IMR-90 (cell line): Measurements from ENCODE around the gene GPER1. TPM values are rescaled to one million over a fixed set of nuclear protein-coding genes. Genes with fewer than 3 reads are reported as not detected.

Source experiments
- ATAC-seq: fragments of 200-7000 bp; cut with Tn5 transposase; 2 replicates; pipeline ENCODE4 v1.9.1; 2020; ENCODE audit warnings: low read depth, mild to moderate bottlenecking, moderate library complexity
- BruUV-seq: library from RNA; stranded (reverse); fragments of 400-500 nt; replicated peaks from 2 replicates; lab custom pipeline; 2021; lab: Mats Ljungman, UMichigan
- CTCF ChIA-PET: fragments of 300-600 bp; formaldehyde crosslinking; extraction: SDS; loops from one replicate; lab custom pipeline; 2021; ENCODE audit warnings: antibody characterized with exemption; lab: Yijun Ruan, JAX
- POLR2A ChIA-PET: fragments of 300-600 bp; sonication (Branson Sonifier 250); formaldehyde crosslinking; loops from one replicate; lab custom pipeline; 2022; ENCODE audit warnings: antibody characterized with exemption; ENCODE audit not compliant: unreplicated experiment; lab: Charles Lee
- DNase-seq: peaks from one replicate; pipeline ENCODE4 v3.0.0; 2013
- H2AFZ ChIP-seq: replicated peaks from 2 replicates; pipeline ENCODE3; 2013; ENCODE audit warnings: low read length, mild to moderate bottlenecking; ENCODE audit not compliant: poor library complexity
- H2AK5ac ChIP-seq: 2 replicates; pipeline ENCODE4 v1.6.1; 2013; ENCODE audit warnings: low read depth, low read length, inconsistent platforms
- H2AK9ac ChIP-seq: replicated peaks from 2 replicates; pipeline ENCODE3; 2013; ENCODE audit warnings: mild to moderate bottlenecking, low read depth, low read length, moderate library complexity; ENCODE audit not compliant: poor library complexity
- H2BK120ac ChIP-seq: 2 replicates; pipeline ENCODE4 v1.6.1; 2013; ENCODE audit warnings: low read depth, low read length, inconsistent platforms
- H2BK15ac ChIP-seq: 3 replicates; pipeline ENCODE4 v1.6.1; 2013; ENCODE audit warnings: low read depth, low read length, inconsistent platforms
- H2BK20ac ChIP-seq: 2 replicates; pipeline ENCODE4 v1.6.1; 2013; ENCODE audit warnings: low read depth, mild to moderate bottlenecking, inconsistent platforms, low read length, moderate library complexity
- H2BK5ac ChIP-seq: 2 replicates; pipeline ENCODE4 v1.6.1; 2013; ENCODE audit warnings: mild to moderate bottlenecking, low read depth, low read length, inconsistent platforms; ENCODE audit not compliant: poor library complexity, severe bottlenecking
- H3K14ac ChIP-seq: replicated peaks from 2 replicates; pipeline ENCODE4 v1.6.1; 2013; ENCODE audit warnings: low read depth, low read length, inconsistent platforms
- H3K18ac ChIP-seq: 2 replicates; pipeline ENCODE4 v1.6.1; 2013; ENCODE audit warnings: low read depth, low read length, control low read depth
- H3K23ac ChIP-seq: 2 replicates; pipeline ENCODE4 v1.6.1; 2013; ENCODE audit warnings: low read depth, low read length, inconsistent platforms
- H3K27ac ChIP-seq: 2 replicates; pipeline ENCODE4 v1.5.1; 2013; ENCODE audit warnings: mild to moderate bottlenecking, control low read depth, low read length; ENCODE audit not compliant: insufficient read depth
- H3K27me3 ChIP-seq: 2 replicates; pipeline ENCODE4 v1.6.1; 2013; ENCODE audit warnings: low read length; ENCODE audit not compliant: control insufficient read depth, insufficient read depth
- H3K36me3 ChIP-seq: 2 replicates; pipeline ENCODE4 v1.6.1; 2013; ENCODE audit warnings: low read length, mixed read lengths; ENCODE audit not compliant: control insufficient read depth, insufficient read depth
- H3K4ac ChIP-seq: 2 replicates; pipeline ENCODE4 v1.6.1; 2013; ENCODE audit warnings: low read depth, low read length, inconsistent platforms
- H3K4me1 ChIP-seq: 2 replicates; pipeline ENCODE4 v1.6.1; 2013; ENCODE audit warnings: low read length, mixed read lengths; ENCODE audit not compliant: control insufficient read depth, insufficient read depth
- H3K4me2 ChIP-seq: 2 replicates; pipeline ENCODE4 v1.6.1; 2013; ENCODE audit warnings: low read depth, mild to moderate bottlenecking, control low read depth, low read length, moderate library complexity
- H3K4me3 ChIP-seq: 2 replicates; pipeline ENCODE4 v1.5.1; 2013; ENCODE audit warnings: low read depth, mild to moderate bottlenecking, control low read depth, low read length, moderate library complexity; ENCODE audit not compliant: insufficient read depth
- H3K56ac ChIP-seq: 2 replicates; pipeline ENCODE4 v1.6.1; 2013; ENCODE audit warnings: low read length, inconsistent platforms; ENCODE audit not compliant: insufficient read depth; ENCODE audit errors: extremely low read depth
- H3K79me1 ChIP-seq, 2 experiments: 2 replicates each; pipeline ENCODE4 v1.6.1; 2013; ENCODE audit warnings: low read length in 2 of 2, inconsistent platforms in 1 of 2, low read depth in 1 of 2
- H3K9ac ChIP-seq: 2 replicates; pipeline ENCODE4 v1.6.1; 2013; ENCODE audit warnings: low read depth, low read length, control low read depth
- H3K9me1 ChIP-seq: 2 replicates; pipeline ENCODE4 v1.6.1; 2013; ENCODE audit warnings: low read length, inconsistent platforms; ENCODE audit not compliant: insufficient read depth
- H3K9me3 ChIP-seq: 2 replicates; pipeline ENCODE4 v1.6.1; 2013; ENCODE audit warnings: low read length; ENCODE audit not compliant: control insufficient read depth, insufficient read depth
- H4K20me1 ChIP-seq: 2 replicates; pipeline ENCODE4 v1.6.1; 2013; ENCODE audit warnings: low read length, inconsistent platforms; ENCODE audit not compliant: insufficient read depth
- H4K5ac ChIP-seq: 2 replicates; pipeline ENCODE4 v1.6.1; 2013; ENCODE audit warnings: mild to moderate bottlenecking, low read depth, low read length, control low read depth
- H4K8ac ChIP-seq, 2 experiments: 2 replicates each; pipeline ENCODE4 v1.6.1; 2013; ENCODE audit warnings: low read depth in 2 of 2, low read length in 2 of 2, control low read depth in 1 of 2, inconsistent platforms in 1 of 2
- H4K91ac ChIP-seq: 2 replicates; pipeline ENCODE4 v1.6.1; 2013; ENCODE audit warnings: low read depth, low read length, inconsistent platforms; ENCODE audit not compliant: insufficient read depth
- BHLHE40 ChIP-seq: fragments of 150-350 bp; IDR thresholded peaks from 2 replicates; pipeline ENCODE4 v1.6.1; 2016; ENCODE audit warnings: mild to moderate bottlenecking, low read depth, low read length
- CEBPB ChIP-seq: IDR thresholded peaks from 2 replicates; pipeline ENCODE4 v1.6.1; 2012; ENCODE audit warnings: low read depth, low read length, improper control_type of control experiment
- CHD1 ChIP-seq: IDR thresholded peaks from 2 replicates; pipeline ENCODE4 v1.6.1; 2012; ENCODE audit warnings: low read depth, low read length, improper control_type of control experiment
- CTCF ChIP-seq: conservative IDR thresholded peaks from 2 replicates; pipeline ENCODE4 v1.5.1; 2012; ENCODE audit warnings: mild to moderate bottlenecking, low read depth, low read length, improper control_type of control experiment
- MAFK ChIP-seq: IDR thresholded peaks from 2 replicates; pipeline ENCODE4 v1.6.1; 2012; ENCODE audit warnings: low read depth, low read length, improper control_type of control experiment
- MXI1 ChIP-seq: IDR thresholded peaks from 2 replicates; pipeline ENCODE4 v1.6.1; 2012; ENCODE audit warnings: low read depth, mild to moderate bottlenecking, low read length, moderate library complexity, borderline replicate concordance
- NFE2L2 ChIP-seq: fragments of 150-350 bp; IDR thresholded peaks from 2 replicates; pipeline ENCODE4 v1.6.1; 2016; ENCODE audit warnings: low read depth, mild to moderate bottlenecking, low read length
- POLR2A ChIP-seq: IDR thresholded peaks from 2 replicates; pipeline ENCODE4 v1.6.1; 2012; ENCODE audit warnings: mild to moderate bottlenecking, low read depth, low read length
- RAD21 ChIP-seq: IDR thresholded peaks from 2 replicates; pipeline ENCODE4 v1.6.1; 2012; ENCODE audit warnings: low read length, improper control_type of control experiment
- WGBS, 2 experiments: methylation state at CpG; one replicate each; pipeline versions ENCODE4 v1.1.5 to v1.1.7; 2013; ENCODE audit warnings: missing lambda C conversion rate in 2 of 2; ENCODE audit not compliant: insufficient read length in 1 of 2; ENCODE audit errors: extremely low coverage in 2 of 2; 5-methylcytosine and 5-hydroxymethylcytosine counted together
- dilution Hi-C: fragments of 300-500 bp; cut with HindIII; formaldehyde crosslinking; loops from one replicate; pipeline ENCODE4 v1.14.3; 2018; ENCODE audit warnings: low sequenced_read_pairs; ENCODE audit not compliant: unreplicated experiment
- in situ Hi-C: fragments of 300-500 bp; cut with MboI; formaldehyde crosslinking; loops from 3 replicates; pipeline ENCODE4 v1.14.3; 2019; ENCODE audit warnings: low sequenced_read_pairs, inconsistent platforms, mixed read lengths
- intact Hi-C: fragments of 100-400 bp; cut with micrococcal nuclease; formaldehyde crosslinking; loops from 2 replicates; pipeline ENCODE4 v1.10.0; 2022
- polyA plus RNA-seq, 3 experiments: library from polyadenylated mRNA; depleted of rRNA; stranded (reverse); fragments of >200 nt; gene quantifications; 2 replicates each; pipeline ENCODE4 v1.2.3, GENCODE V29; 2012; ENCODE audit warnings: low replicate concordance in 1 of 3
- total RNA-seq: library from RNA; depleted of rRNA; stranded (reverse); fragments of >200 nt; gene quantifications from 2 replicates; pipeline ENCODE4 v1.2.3, GENCODE V29; 2012

Gene GPER1
- total and polyA plus RNA-seq, 2 of the 4 experiments (the other 2 are of a cell fraction) = 2.0 to 5.8 TPM

GRCh38 chr7:1093916-1094508 is 6.1 kb downstream of the GPER1 start:
- no peak for TF ChIP-seq POLR2A
- no peak for TF ChIP-seq CTCF
- no peak for TF ChIP-seq CEBPB
- no peak for TF ChIP-seq MXI1
- no peak for TF ChIP-seq RAD21
- no peak for TF ChIP-seq CHD1
- TF ChIP-seq BHLHE40 = no peak
- no peak for TF ChIP-seq MAFK
- TF ChIP-seq NFE2L2 = no peak
- H2AK9ac ChIP-seq = no peak overlapping the region

More at GRCh38 chr7:1093916-1094508, 6.1 kb downstream of the GPER1 start:
- Histone ChIP-seq H2AFZ (no peak overlapping the region), H3K4ac (no peak overlapping the region), H3K4me2 (no peak overlapping the region), H3K36me3 (peaks cover 6% of the 10 kb centered on the region), H3K9me1 (no peaks in the 10 kb centered on the region), H3K56ac (no peak overlapping the region), H3K4me3 (no peak overlapping the region), H3K9me3 (no peaks in the 10 kb centered on the region), H2BK15ac (no peak overlapping the region), H4K20me1 (peaks cover 7% of the 10 kb centered on the region; the same call in 1 of the 2 replicates), H2BK120ac (no peak overlapping the region), H3K18ac (no peak overlapping the region), H2BK20ac (no peak overlapping the region), H4K5ac (no peak overlapping the region), H2AK5ac (no peak overlapping the region), H2BK5ac (no peak overlapping the region), H3K79me1 (peaks cover 0 to 13% of the 10 kb centered on the region in 2 experiments; a peak in 3 of 4 replicates), H4K8ac (no peak overlapping the region), H3K27ac (no peak overlapping the region), H3K9ac (no peak overlapping the region), H3K27me3 (no peaks in the 10 kb centered on the region), H3K23ac (no peak overlapping the region), H3K4me1 (peaks cover 4% of the 10 kb centered on the region), H4K91ac (no peak overlapping the region), H3K14ac (no peak overlapping the region)
- CTCF ChIA-PET = no interaction called here
- dilution Hi-C loops (no loop called here), in situ Hi-C loops (no loop called here), intact Hi-C loops (no loop called here)
- DNase-seq = no peak
- BruUV-seq = no TSS peak
- ATAC-seq = no peak
- 81% methylated on average over 9 of the region's 20 CpGs; no CpG with 5 or more reads in 1 of the 2 experiments for WGBS, 2 experiments
- POLR2A ChIA-PET = no interaction called here
